GM19193 (cell line): ENCODE data around the gene SAP25.

Experiments used
- POLR2A ChIP-seq: IDR thresholded peaks from 4 replicates; pipeline ENCODE4 v1.6.1; 2011; ENCODE audit not compliant: insufficient read depth, insufficient read length; ENCODE audit errors: extremely low read depth

The SAP25 gene

GRCh38 chr7:100544386-100544785, 29.3 kb downstream of the SAP25 start:
- no peak for TF ChIP-seq POLR2A

DNA sequence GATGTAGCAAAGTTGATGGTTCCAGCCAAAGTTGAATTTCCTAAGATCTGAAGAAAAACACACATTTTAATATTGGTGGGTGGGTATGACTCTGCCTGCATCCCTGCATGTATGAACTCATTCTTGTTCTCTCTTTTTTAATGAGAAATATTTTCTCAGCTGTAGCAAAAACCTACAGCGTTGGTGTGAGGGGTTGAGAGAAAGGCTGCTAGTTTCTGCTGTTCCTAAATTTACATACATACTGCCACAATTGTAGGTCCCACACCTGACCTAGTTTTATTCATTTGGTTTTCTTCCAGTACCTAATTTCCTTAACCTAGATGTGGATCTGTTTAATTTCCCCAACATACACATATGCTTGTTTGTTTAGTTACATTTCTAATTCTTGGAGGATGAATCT, 30.1 kb downstream of the SAP25 start:
- no peak for TF ChIP-seq POLR2A

GRCh38 chr7:100540073-100540723, 33.5 kb downstream of the SAP25 start:
- no peak for TF ChIP-seq POLR2A

DNA sequence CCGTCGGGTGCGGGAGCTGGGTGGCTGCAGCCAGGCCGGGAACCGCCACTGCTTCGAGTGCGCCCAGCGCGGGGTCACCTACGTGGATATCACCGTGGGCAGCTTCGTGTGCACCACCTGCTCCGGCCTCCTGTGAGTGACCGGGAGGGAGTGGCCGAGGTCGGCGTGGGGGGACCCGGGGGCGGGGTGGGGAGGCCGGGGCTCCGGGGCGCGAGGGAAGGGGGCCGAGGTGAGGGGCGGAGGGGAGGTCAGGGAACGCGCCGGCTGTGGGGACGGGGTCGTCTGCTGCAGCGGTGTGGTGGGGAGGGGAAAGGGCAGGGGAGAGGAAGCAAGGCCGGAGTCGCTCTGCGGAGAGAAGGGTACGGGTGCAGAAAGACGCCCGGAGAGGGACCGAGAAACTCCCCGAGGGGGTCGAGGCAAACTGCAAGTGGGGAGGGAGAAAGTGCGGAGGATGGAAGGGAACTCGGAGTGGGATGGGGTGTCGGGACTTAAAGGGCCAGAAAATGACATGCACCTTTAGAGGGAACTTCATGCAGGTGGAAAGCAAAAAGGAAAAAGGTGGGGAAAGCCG, 34.2 kb downstream of the SAP25 start:
- no peak for TF ChIP-seq POLR2A

DNA sequence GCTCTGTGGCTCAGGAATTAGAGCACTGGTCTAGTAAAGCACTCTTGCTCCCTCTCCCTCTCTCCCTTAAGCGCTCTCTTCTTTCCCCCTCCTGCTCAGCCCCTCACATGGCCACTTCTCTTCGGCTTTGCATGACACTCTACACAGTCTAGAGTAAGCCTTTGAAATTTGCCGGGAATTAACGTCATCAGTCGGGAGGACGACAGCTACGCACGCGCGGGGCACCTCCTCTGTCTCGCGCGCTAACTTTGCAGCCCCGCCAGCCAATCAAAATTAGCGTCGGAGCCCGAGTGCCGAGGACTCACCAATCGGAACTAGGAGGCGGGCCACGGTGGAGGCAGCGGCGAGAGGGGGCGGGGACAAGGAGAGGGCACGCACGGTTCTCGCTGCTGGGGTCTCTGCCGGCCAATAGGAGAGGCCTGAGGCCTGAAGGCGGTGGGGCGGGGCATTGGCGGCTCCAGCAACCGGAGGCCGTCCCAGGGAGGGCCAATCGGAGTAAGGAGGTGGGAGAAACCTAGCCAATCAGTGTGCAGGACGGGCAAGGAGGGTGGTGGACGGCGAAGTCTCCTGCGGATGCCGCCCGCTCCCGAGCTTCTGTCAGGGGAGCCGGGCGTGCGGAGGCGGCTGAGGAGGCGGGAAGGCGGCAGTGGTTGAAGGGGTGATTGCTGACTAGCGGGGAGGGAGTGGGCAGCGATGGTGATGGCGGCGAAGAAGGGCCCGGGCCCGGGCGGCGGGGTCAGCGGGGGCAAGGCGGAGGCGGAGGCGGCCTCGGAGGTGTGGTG, 34.9 kb downstream of the SAP25 start, which contains the start of gene AGFG2:
Gene AGFG2 (plus strand): TSS at position 550 of the 782 bp plus-strand sequence. CDS start 144 bp downstream, at position 694.
- TF ChIP-seq POLR2A, result peak; percentile 75

DNA sequence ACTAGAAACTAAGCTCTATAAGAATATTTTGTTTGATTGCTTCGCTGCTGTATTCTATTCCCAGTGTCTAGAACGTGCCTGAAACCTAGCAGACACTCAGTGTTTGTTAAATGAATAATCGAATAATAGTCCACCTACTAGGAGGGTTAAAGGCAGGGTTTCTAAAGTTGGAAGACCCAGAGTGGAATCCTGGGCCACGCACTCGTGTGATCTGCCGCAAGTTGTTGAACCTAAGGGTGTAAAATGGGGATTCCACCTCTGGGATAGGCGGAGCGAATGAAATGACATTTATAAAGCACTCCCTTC, 35.4 kb downstream of the SAP25 start:
- TF ChIP-seq POLR2A, result no peak

DNA sequence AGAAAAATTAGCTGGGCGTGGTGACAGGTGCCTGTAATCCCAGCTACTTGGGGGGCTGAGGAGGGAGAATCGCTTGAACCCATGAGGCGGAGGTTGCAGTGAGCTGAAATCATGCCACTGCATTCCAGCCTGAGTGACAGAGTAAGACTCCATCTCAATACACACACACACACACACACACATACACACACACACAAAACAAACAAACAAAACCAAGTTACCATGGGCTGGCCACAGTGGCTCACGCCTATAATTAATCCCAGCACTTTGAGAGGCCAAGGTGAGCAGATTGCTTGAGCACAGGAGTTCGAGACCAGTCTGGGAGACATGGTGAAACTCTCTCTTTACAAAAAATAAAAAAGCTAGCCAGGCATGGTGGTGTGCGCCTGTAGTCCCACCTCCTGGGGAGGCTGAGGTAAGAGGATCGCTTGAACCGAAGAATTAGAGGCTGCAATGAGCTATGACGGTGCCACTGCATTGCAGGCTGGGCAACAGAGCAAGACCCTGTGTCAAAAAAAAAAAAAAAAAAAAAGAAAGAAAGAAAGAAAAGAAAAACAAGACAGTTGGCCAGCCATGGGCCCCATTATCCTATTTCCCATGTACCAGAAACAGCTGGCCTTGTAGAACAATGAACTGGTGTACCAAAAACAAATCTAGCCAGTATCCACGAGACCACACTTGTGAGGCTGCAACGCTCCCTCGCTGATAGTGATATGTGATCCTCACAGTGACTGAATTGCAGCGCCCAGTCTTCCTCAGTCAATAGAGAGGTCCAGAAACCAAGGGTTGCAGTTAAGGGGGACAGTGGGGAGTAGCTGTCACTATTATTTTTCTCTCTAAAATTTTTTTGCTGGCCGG, 41.3 kb downstream of the SAP25 start:
- TF ChIP-seq POLR2A, result no peak
